HEK293 (cell line): ENCODE results near the gene PRDM15.

Source experiments
- CTCF ChIA-PET: fragments of 350-600 bp; formaldehyde crosslinking; extraction: SDS; loops from one replicate; lab custom pipeline; 2021; ENCODE audit warnings: antibody characterized with exemption; lab: Yijun Ruan, JAX
- POLR2A ChIA-PET: fragments of 300-600 bp; formaldehyde crosslinking; extraction: SDS; loops from one replicate; lab custom pipeline; 2020; ENCODE audit warnings: antibody characterized with exemption, inconsistent platforms; lab: Yijun Ruan, JAX
- H3K27ac ChIP-seq: fragments of 200-500 bp; sonication (Bioruptor generic); 2 replicates; pipeline ENCODE4 v1.5.1; 2014; ENCODE audit warnings: low read depth, low read length, control low read depth, inconsistent platforms; ENCODE audit errors: extremely low read depth
- H3K36me3 ChIP-seq, 2 experiments: fragments of 200-500 bp in 1 of 2; sonication (Bioruptor generic) in 1 of 2; 1 replicate in 1 of 2; 2 replicates in 1 of 2; pipeline ENCODE4 v1.5.1; 2014 to 2017; ENCODE audit warnings: inconsistent platforms in 2 of 2, low read length in 2 of 2; ENCODE audit not compliant: control insufficient read depth in 2 of 2, insufficient read depth in 1 of 2
- H3K4me1 ChIP-seq: fragments of 200-500 bp; sonication (Bioruptor generic); 2 replicates; pipeline ENCODE4 v1.5.1; 2014; ENCODE audit warnings: mild to moderate bottlenecking, low read length, inconsistent platforms; ENCODE audit not compliant: control insufficient read depth, insufficient read depth
- H3K4me3 ChIP-seq: 2 replicates; pipeline ENCODE4 v1.5.1; 2011; ENCODE audit warnings: low read depth, mild to moderate bottlenecking, control low read depth, low read length, moderate library complexity
- H3K9me3 ChIP-seq: fragments of 200-500 bp; sonication (Bioruptor generic); 2 replicates; pipeline ENCODE4 v1.5.1; 2014; ENCODE audit warnings: low read depth, low read length, inconsistent platforms; ENCODE audit not compliant: control insufficient read depth, insufficient read depth
- EGR2 ChIP-seq: fragments of 450-650 bp; formaldehyde crosslinking; IDR thresholded peaks from 2 replicates; pipeline ENCODE4 v1.5.1; 2016; ENCODE audit warnings: low read depth, missing biosample characterization, missing genetic modification characterization
- ELK4 ChIP-seq: IDR thresholded peaks from 2 replicates; pipeline ENCODE4 v1.6.1; 2011; ENCODE audit warnings: mild to moderate bottlenecking, low read depth, low read length, borderline replicate concordance
- HOXD13 ChIP-seq: sonication (generic); formaldehyde crosslinking; IDR thresholded peaks from 2 replicates; pipeline ENCODE4 v1.8.0; 2022; ENCODE audit warnings: missing genetic modification reagents, borderline replicate concordance
- ZBTB11 ChIP-seq: fragments of 450-650 bp; formaldehyde crosslinking; conservative IDR thresholded peaks from 2 replicates; pipeline ENCODE4 v1.5.1; 2016; ENCODE audit warnings: low read depth, missing biosample characterization, missing genetic modification characterization
- ZFHX2 ChIP-seq: fragments of 450-650 bp; formaldehyde crosslinking; conservative IDR thresholded peaks from 2 replicates; pipeline ENCODE4 v1.5.1; 2016; ENCODE audit warnings: missing biosample characterization, missing genetic modification characterization
- ZIC2 ChIP-seq: fragments of 450-650 bp; formaldehyde crosslinking; IDR thresholded peaks from 2 replicates; pipeline ENCODE4 v1.5.1; 2016; ENCODE audit warnings: missing biosample characterization, missing genetic modification characterization
- ZNF140 ChIP-seq: fragments of 450-650 bp; formaldehyde crosslinking; IDR thresholded peaks from 2 replicates; pipeline ENCODE4 v1.5.1; 2016; ENCODE audit warnings: missing biosample characterization, missing genetic modification characterization
- ZNF26 ChIP-seq: fragments of 450-650 bp; formaldehyde crosslinking; IDR thresholded peaks from 2 replicates; pipeline ENCODE4 v1.5.1; 2016; ENCODE audit warnings: missing biosample characterization, missing genetic modification characterization
- ZNF426 ChIP-seq: fragments of 450-650 bp; formaldehyde crosslinking; IDR thresholded peaks from 2 replicates; pipeline ENCODE4 v1.5.1; 2017; ENCODE audit warnings: missing biosample characterization, missing genetic modification characterization, mild to moderate bottlenecking, inconsistent platforms, moderate library complexity
- ZNF501 ChIP-seq: fragments of 450-650 bp; formaldehyde crosslinking; IDR thresholded peaks from 2 replicates; pipeline ENCODE4 v1.5.1; 2016; ENCODE audit warnings: missing biosample characterization, missing genetic modification characterization
- ZNF521 ChIP-seq: fragments of 450-650 bp; formaldehyde crosslinking; IDR thresholded peaks from 2 replicates; pipeline ENCODE4 v1.5.1; 2017; ENCODE audit warnings: missing biosample characterization, mild to moderate bottlenecking, missing genetic modification characterization
- ZNF561 ChIP-seq: fragments of 450-650 bp; IDR thresholded peaks from 2 replicates; pipeline ENCODE4 v1.5.1; 2018; ENCODE audit warnings: missing biosample characterization, missing genetic modification characterization, borderline replicate concordance
- ZNF701 ChIP-seq: fragments of 450-650 bp; formaldehyde crosslinking; IDR thresholded peaks from 2 replicates; pipeline ENCODE4 v1.5.1; 2016; ENCODE audit warnings: missing biosample characterization, missing genetic modification characterization
- ZNF76 ChIP-seq: fragments of 450-650 bp; formaldehyde crosslinking; IDR thresholded peaks from 2 replicates; pipeline ENCODE4; 2016; ENCODE audit warnings: low read depth, missing biosample characterization, missing genetic modification characterization, borderline replicate concordance
- ZNF792 ChIP-seq: fragments of 450-650 bp; formaldehyde crosslinking; IDR thresholded peaks from 2 replicates; pipeline ENCODE4 v1.5.1; 2016; ENCODE audit warnings: missing biosample characterization, missing genetic modification characterization
- ZNF837 ChIP-seq: fragments of 450-650 bp; formaldehyde crosslinking; IDR thresholded peaks from 2 replicates; pipeline ENCODE4 v1.5.1; 2016; ENCODE audit warnings: missing biosample characterization, missing genetic modification characterization
- ZSCAN30 ChIP-seq: fragments of 450-650 bp; IDR thresholded peaks from 2 replicates; pipeline ENCODE4 v1.5.1; 2018; ENCODE audit warnings: missing biosample characterization, mild to moderate bottlenecking, missing genetic modification characterization, moderate library complexity
- ZSCAN4 ChIP-seq: fragments of 450-650 bp; formaldehyde crosslinking; IDR thresholded peaks from 2 replicates; pipeline ENCODE4 v1.5.1; 2017; ENCODE audit warnings: missing biosample characterization, missing genetic modification characterization
- ZSCAN5A ChIP-seq: fragments of 450-650 bp; formaldehyde crosslinking; IDR thresholded peaks from 2 replicates; pipeline ENCODE4 v1.5.1; 2016; ENCODE audit warnings: missing biosample characterization, missing genetic modification characterization
- ZXDB ChIP-seq: fragments of 450-650 bp; formaldehyde crosslinking; IDR thresholded peaks from 2 replicates; pipeline ENCODE4 v1.5.1; 2016; ENCODE audit warnings: missing biosample characterization, missing genetic modification characterization

Gene PRDM15

GRCh38 chr21:41852929-41853320 is 26.2 kb downstream of the PRDM15 start:
- POLR2A ChIA-PET = no interaction called here
- Histone ChIP-seq H3K27ac (no peak overlapping the region), H3K9me3 (no peaks in the 10 kb centered on the region), H3K36me3 (peaks cover 0 to 49% of the 10 kb centered on the region in 2 experiments; a peak in 2 of 3 replicates), H3K4me1 (no peaks in the 10 kb centered on the region), H3K4me3 (no peak overlapping the region)
- TF ChIP-seq ZNF26 (tag by site-specific recombination) = no peak
- no peak for TF ChIP-seq ZNF426
- no peak for TF ChIP-seq ZSCAN5A (tag by site-specific recombination)
- TF ChIP-seq ZNF837 = no peak
- TF ChIP-seq ZXDB (tag by site-specific recombination) = no peak
- TF ChIP-seq ZNF701 (tag by site-specific recombination) = no peak
- TF ChIP-seq ZNF501 = no peak
- TF ChIP-seq ZNF792 (tag by site-specific recombination) = no peak
- 0 out of 2 replicates have a peak, but pooled peaks have one; percentile 22 for TF ChIP-seq ZIC2 (tag by site-specific recombination)
- TF ChIP-seq ZFHX2 (tag by site-specific recombination) = peak; percentile 53; the same call in 1 of the 2 replicates
- TF ChIP-seq ZNF140 (tag by site-specific recombination) = no peak
- peak; percentile 61; the same call in 1 of the 2 replicates for TF ChIP-seq EGR2 (tag by site-specific recombination)
- TF ChIP-seq ZNF76 (tag by site-specific recombination) = no peak
- TF ChIP-seq ZBTB11 (tag by site-specific recombination) = no peak
- TF ChIP-seq HOXD13 (CRISPR knock-in tag) = no peak
- no peak for TF ChIP-seq ZNF521 (tag by site-specific recombination)
- TF ChIP-seq ELK4 = no peak
- no peak for TF ChIP-seq ZSCAN4 (tag by site-specific recombination)
- no peak for TF ChIP-seq ZNF561 (tag by site-specific recombination)
- no peak for TF ChIP-seq ZSCAN30
- CTCF ChIA-PET = no interaction called here
